RWPE2 (cell line): ENCODE results near the gene CA5A.
"Not testable (repeated sequence)": the region's sequence is repeated elsewhere in the genome, so short reads cannot be mapped to it uniquely, and the experiment has no call there.

Experiments used
- ATAC-seq: fragments of 200-7000 bp; cut with Tn5 transposase; 3 replicates; pipeline ENCODE4 v1.9.1; 2021; ENCODE audit warnings: low read depth
- DNase-seq: peaks from one replicate; pipeline ENCODE4 v3.0.0-alpha.2; 2020; ENCODE audit warnings: low spot score
- H3K27ac ChIP-seq: fragments of 450-650 bp; 2 replicates; pipeline ENCODE4 v1.5.1; 2017; ENCODE audit warnings: mild to moderate bottlenecking; ENCODE audit not compliant: poor library complexity, severe bottlenecking
- H3K27me3 ChIP-seq: fragments of 250-450 bp; sonication (Bioruptor Pico); 2 replicates; pipeline ENCODE4 v1.5.1; 2021; ENCODE audit warnings: mild to moderate bottlenecking, moderate library complexity; ENCODE audit not compliant: insufficient read depth, poor library complexity, severe bottlenecking
- H3K36me3 ChIP-seq: fragments of 250-450 bp; sonication (Bioruptor Pico); 2 replicates; pipeline ENCODE4 v1.5.1; 2020; ENCODE audit warnings: low read depth, mild to moderate bottlenecking, moderate library complexity
- H3K4me1 ChIP-seq: fragments of 250-450 bp; sonication (Bioruptor Pico); 2 replicates; pipeline ENCODE4 v1.5.1; 2021; ENCODE audit warnings: mild to moderate bottlenecking, moderate library complexity; ENCODE audit not compliant: insufficient read depth, poor library complexity, severe bottlenecking
- H3K4me3 ChIP-seq: fragments of 250-450 bp; sonication (Bioruptor Pico); 2 replicates; pipeline ENCODE4 v1.5.1; 2021; ENCODE audit warnings: mild to moderate bottlenecking, moderate library complexity; ENCODE audit not compliant: severe bottlenecking
- H3K9me3 ChIP-seq: fragments of 250-450 bp; sonication (Bioruptor Pico); 2 replicates; pipeline ENCODE4 v1.5.1; 2021; ENCODE audit warnings: mild to moderate bottlenecking, moderate library complexity; ENCODE audit not compliant: severe bottlenecking
- CTCF ChIP-seq: fragments of 450-650 bp; IDR thresholded peaks from one replicate; pipeline ENCODE4 v1.5.1; 2017; ENCODE audit warnings: mild to moderate bottlenecking, moderate library complexity; ENCODE audit not compliant: poor library complexity, severe bottlenecking

The CA5A gene

DNA sequence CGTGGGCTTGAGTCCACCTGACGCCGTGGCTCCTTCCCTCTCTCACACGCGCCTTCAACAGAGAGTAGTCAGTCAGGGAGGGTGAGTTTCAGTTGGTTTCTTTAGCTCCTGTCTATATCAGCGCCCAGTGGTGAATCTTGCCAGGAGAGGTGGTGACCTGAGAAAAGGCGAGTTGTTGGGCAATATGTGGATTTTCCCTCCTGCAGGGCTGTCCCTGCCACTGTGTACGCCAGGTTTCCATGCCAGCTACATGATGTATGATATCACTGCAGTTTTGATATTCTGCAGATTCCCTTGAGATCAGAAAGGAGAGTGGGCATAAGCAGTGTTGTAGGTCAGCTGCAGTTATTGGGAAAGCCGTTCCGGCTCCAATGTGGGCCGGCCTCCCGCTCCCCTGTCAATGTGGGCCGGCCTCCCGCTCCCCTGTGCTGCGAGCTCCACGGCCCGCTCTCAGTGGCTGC lies 46.3 kb upstream of the CA5A start:
- Histone ChIP-seq H3K4me1 (no peaks in the 10 kb centered on the region), H3K9me3 (no peaks in the 10 kb centered on the region), H3K27ac (no peak overlapping the region), H3K27me3 (no peaks in the 10 kb centered on the region), H3K4me3 (no peak overlapping the region), H3K36me3 (no peaks in the 10 kb centered on the region)
- no peak for DNase-seq
- no peak for TF ChIP-seq CTCF
- no peak for ATAC-seq

- not testable (repeated sequence) for H3K27me3 ChIP-seq, ATAC-seq, H3K27ac ChIP-seq
Observed at GRCh38 chr16:87981376-87981775, 45.0 kb upstream of the CA5A start.

GRCh38 chr16:87979911-87980630 lies 43.7 kb upstream of the CA5A start:
- H3K4me1 ChIP-seq, DNase-seq, H3K27me3 ChIP-seq, H3K9me3 ChIP-seq, ATAC-seq, H3K27ac ChIP-seq, H3K4me3 ChIP-seq, H3K36me3 ChIP-seq: not testable (repeated sequence)

More at GRCh38 chr16:87981376-87981775, 45.0 kb upstream of the CA5A start:
- H3K36me3 ChIP-seq, H3K9me3 ChIP-seq, H3K4me1 ChIP-seq, DNase-seq, H3K4me3 ChIP-seq: not testable (repeated sequence)

- Histone ChIP-seq H3K9me3 (no peaks in the 10 kb centered on the region), H3K27me3 (no peaks in the 10 kb centered on the region), H3K27ac (no peak overlapping the region), H3K36me3 (no peaks in the 10 kb centered on the region), H3K4me1 (no peaks in the 10 kb centered on the region), H3K4me3 (no peak overlapping the region)
- no peak for TF ChIP-seq CTCF
- DNase-seq (no peak), ATAC-seq (no peak)
Observed at GRCh38 chr16:87979352-87979751, 43.0 kb upstream of the CA5A start.

DNA sequence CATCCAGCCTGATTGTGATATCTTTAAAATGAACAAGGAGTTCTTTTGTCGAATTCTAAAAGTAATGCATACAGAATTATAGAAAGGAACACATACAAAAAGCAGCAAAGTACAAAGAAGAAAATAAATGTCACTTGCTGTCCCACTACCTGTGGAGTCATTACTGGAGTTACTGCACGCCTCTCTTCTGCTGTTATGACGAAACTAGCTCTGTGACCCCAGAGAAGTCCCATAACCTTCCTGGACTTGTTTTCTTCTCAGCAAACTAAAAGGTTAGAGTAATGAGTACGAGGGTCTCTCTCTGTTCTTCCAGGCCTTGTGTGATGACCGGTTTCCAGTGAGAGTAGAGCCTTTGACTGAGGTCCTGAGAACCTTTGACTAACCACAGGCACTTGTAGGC lies 41.8 kb upstream of the CA5A start:
- Histone ChIP-seq H3K4me3 (no peak overlapping the region), H3K36me3 (no peaks in the 10 kb centered on the region), H3K9me3 (no peaks in the 10 kb centered on the region), H3K27ac (no peak overlapping the region), H3K4me1 (no peaks in the 10 kb centered on the region), H3K27me3 (no peaks in the 10 kb centered on the region)
- no peak for ATAC-seq
- TF ChIP-seq CTCF, result no peak
- no peak for DNase-seq

GRCh38 chr16:87976665-87977064 lies 40.3 kb upstream of the CA5A start:
- no peak overlapping the region for H3K27ac ChIP-seq
- H3K27me3 ChIP-seq, result no peaks in the 10 kb centered on the region
- H3K36me3 ChIP-seq, result no peaks in the 10 kb centered on the region
- no peaks in the 10 kb centered on the region for H3K4me1 ChIP-seq
- TF ChIP-seq CTCF, result no peak
- H3K9me3 ChIP-seq, result peaks cover 10% of the 10 kb centered on the region
- no peak for DNase-seq
- no peak overlapping the region for H3K4me3 ChIP-seq
- ATAC-seq, result no peak
